ENCODE measurements around the gene RBPMS2. TPM values are rescaled to one million over a fixed set of nuclear protein-coding genes. Genes with fewer than 3 reads are reported as not detected.

RBPMS2 gene
- total and polyA plus RNA-seq, 2 of the 4 experiments (the other 2 are of a cell fraction), result 2.8 TPM; not detected in 1

DNA sequence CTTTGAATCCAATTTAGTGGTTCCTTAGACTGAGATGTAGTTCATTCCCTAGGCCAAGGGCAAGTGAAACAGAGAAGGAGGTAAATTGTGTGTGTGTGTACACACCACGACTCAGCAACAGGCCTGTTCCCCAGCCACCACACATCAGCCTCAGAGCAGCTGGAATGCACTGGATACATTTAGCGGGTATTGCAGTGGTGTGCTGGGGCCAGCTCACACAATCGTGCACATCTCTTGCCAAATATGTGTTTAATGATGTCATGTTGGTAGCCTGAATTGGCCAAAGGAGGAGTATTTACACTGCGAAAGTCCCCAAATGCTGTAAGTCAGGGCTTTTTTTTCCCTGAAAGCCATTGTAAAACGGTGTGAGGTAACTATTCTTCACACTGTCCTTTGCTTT is 82.3 kb downstream of the RBPMS2 start:
- Histone ChIP-seq H3K4me3 (ENCODE audit: insufficient read depth, low read depth, low read length) (no peak overlapping the region), H3K27ac (ENCODE audit: insufficient read depth, low read length) (peak overlapping the region; percentile 48; the same call in 1 of the 2 replicates), H3K9ac (ENCODE audit: low read depth, low read length) (no peak overlapping the region), H4K20me1 (ENCODE audit: insufficient read depth, low read length) (peaks cover 52% of the 10 kb centered on the region), H2AK9ac (replicated peaks; ENCODE audit: low read depth, low read length, poor library complexity) (no peak overlapping the region), H3K36me3 (ENCODE audit: control insufficient read depth, insufficient read depth, low read length) (peaks cover 38% of the 10 kb centered on the region), H2AFZ (replicated peaks; ENCODE audit: low read length, poor library complexity) (no peak overlapping the region), H2BK5ac (ENCODE audit: low read depth, low read length, poor library complexity, severe bottlenecking) (peak overlapping the region; percentile 62), H3K23ac (ENCODE audit: low read depth, low read length) (no peak overlapping the region), H3K9me1 (ENCODE audit: insufficient read depth, low read length) (peaks cover 10% of the 10 kb centered on the region), H4K91ac (ENCODE audit: insufficient read depth, low read depth, low read length) (no peak overlapping the region), H3K4me2 (ENCODE audit: low read depth, low read length) (peak overlapping the region; percentile 56), H3K18ac (ENCODE audit: low read depth, low read length) (peak overlapping the region; percentile 38), H3K4me1 (ENCODE audit: control insufficient read depth, insufficient read depth, low read length) (peaks cover 11% of the 10 kb centered on the region), H2AK5ac (ENCODE audit: low read depth, low read length) (peak overlapping the region; percentile 61; the same call in 1 of the 2 replicates), H3K56ac (ENCODE audit: extremely low read depth, insufficient read depth, low read length) (no peak overlapping the region), H3K4ac (ENCODE audit: low read depth, low read length) (peak overlapping the region; percentile 44; the same call in 1 of the 2 replicates), H2BK20ac (ENCODE audit: low read depth, low read length) (no peak overlapping the region), H3K9me3 (ENCODE audit: control insufficient read depth, insufficient read depth, low read length) (no peaks in the 10 kb centered on the region), H3K79me1 (ENCODE audit: low read depth in 1 of 2, low read length in 2 of 2) (peaks cover 39 to 78% of the 10 kb centered on the region in 2 experiments), H3K14ac (replicated peaks; ENCODE audit: low read depth, low read length) (no peak overlapping the region), H2BK15ac (ENCODE audit: low read depth, low read length) (no peak overlapping the region), H2BK120ac (ENCODE audit: low read depth, low read length) (no peak overlapping the region), H3K27me3 (ENCODE audit: control insufficient read depth, insufficient read depth, low read length) (no peaks in the 10 kb centered on the region), H4K5ac (ENCODE audit: low read depth, low read length) (no peak overlapping the region), H4K8ac (ENCODE audit: low read depth in 2 of 2, low read length in 2 of 2) (no peak overlapping the region; a peak in 1 of 4 replicates)
- intact Hi-C loops (cut with micrococcal nuclease) (no loop called here), dilution Hi-C loops (cut with HindIII; ENCODE audit: low sequenced_read_pairs, unreplicated experiment) (no loop called here), in situ Hi-C loops (cut with MboI; ENCODE audit: low sequenced_read_pairs) (no loop called here)
- DNase-seq (peak; percentile 95), ATAC-seq (ENCODE audit: low read depth) (peak; percentile 91)
- CTCF ChIA-PET, result interaction anchor here (2.3 kb wide), 1 partner anchor 35 kb away, joined by 6 read pairs; no protein-coding TSS in a partner anchor
- POLR2A ChIA-PET (ENCODE audit: unreplicated experiment), result no interaction called here
- TF ChIP-seq CHD1 (IDR thresholded peaks at IDR 0.05; ENCODE audit: low read depth, low read length), result no peak
- TF ChIP-seq FOS (IDR thresholded peaks at IDR 0.05; ENCODE audit: low read depth, low read length), result peak; percentile 12; the same call in 1 of the 2 replicates
- TF ChIP-seq, protein P1, sequence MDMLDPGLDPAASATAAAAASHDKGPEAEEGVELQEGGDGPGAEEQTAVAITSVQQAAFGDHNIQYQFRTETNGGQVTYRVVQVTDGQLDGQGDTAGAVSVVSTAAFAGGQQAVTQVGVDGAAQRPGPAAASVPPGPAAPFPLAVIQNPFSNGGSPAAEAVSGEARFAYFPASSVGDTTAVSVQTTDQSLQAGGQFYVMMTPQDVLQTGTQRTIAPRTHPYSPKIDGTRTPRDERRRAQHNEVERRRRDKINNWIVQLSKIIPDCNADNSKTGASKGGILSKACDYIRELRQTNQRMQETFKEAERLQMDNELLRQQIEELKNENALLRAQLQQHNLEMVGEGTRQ (IDR thresholded peaks at IDR 0.05; ENCODE audit: low read depth, low read length), result no peak
- TF ChIP-seq MAZ (IDR thresholded peaks at IDR 0.05; ENCODE audit: borderline replicate concordance, low read depth, low read length), result no peak; the same call in 1 of the 2 replicates
- peak; percentile 94 for TF ChIP-seq BHLHE40 (IDR thresholded peaks at IDR 0.05; ENCODE audit: low read depth, low read length)
- peak; percentile 73; the same call in 1 of the 2 replicates for TF ChIP-seq MXI1 (IDR thresholded peaks at IDR 0.05; ENCODE audit: borderline replicate concordance, low read depth, low read length)
- peak; percentile 44; the same call in 1 of the 2 replicates for TF ChIP-seq NFE2L2 (IDR thresholded peaks at IDR 0.05; ENCODE audit: low read depth, low read length)
- no peak for TF ChIP-seq SMC3 (IDR thresholded peaks at IDR 0.05; ENCODE audit: low read depth, low read length)
- no peak for TF ChIP-seq MAFK (IDR thresholded peaks at IDR 0.05; ENCODE audit: low read depth, low read length)
- TF ChIP-seq RFX5 (IDR thresholded peaks at IDR 0.05; ENCODE audit: low read depth, low read length), result no peak
- TF ChIP-seq, protein P2, sequence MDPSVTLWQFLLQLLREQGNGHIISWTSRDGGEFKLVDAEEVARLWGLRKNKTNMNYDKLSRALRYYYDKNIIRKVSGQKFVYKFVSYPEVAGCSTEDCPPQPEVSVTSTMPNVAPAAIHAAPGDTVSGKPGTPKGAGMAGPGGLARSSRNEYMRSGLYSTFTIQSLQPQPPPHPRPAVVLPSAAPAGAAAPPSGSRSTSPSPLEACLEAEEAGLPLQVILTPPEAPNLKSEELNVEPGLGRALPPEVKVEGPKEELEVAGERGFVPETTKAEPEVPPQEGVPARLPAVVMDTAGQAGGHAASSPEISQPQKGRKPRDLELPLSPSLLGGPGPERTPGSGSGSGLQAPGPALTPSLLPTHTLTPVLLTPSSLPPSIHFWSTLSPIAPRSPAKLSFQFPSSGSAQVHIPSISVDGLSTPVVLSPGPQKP (IDR thresholded peaks at IDR 0.05; ENCODE audit: borderline replicate concordance, low read depth, low read length), result no peak
- TF ChIP-seq, protein P3, sequence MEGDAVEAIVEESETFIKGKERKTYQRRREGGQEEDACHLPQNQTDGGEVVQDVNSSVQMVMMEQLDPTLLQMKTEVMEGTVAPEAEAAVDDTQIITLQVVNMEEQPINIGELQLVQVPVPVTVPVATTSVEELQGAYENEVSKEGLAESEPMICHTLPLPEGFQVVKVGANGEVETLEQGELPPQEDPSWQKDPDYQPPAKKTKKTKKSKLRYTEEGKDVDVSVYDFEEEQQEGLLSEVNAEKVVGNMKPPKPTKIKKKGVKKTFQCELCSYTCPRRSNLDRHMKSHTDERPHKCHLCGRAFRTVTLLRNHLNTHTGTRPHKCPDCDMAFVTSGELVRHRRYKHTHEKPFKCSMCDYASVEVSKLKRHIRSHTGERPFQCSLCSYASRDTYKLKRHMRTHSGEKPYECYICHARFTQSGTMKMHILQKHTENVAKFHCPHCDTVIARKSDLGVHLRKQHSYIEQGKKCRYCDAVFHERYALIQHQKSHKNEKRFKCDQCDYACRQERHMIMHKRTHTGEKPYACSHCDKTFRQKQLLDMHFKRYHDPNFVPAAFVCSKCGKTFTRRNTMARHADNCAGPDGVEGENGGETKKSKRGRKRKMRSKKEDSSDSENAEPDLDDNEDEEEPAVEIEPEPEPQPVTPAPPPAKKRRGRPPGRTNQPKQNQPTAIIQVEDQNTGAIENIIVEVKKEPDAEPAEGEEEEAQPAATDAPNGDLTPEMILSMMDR (conservative IDR thresholded peaks at IDR 0.05; ENCODE audit: low read depth, low read length), result no peak
- no peak for TF ChIP-seq RCOR1 (IDR thresholded peaks at IDR 0.05; ENCODE audit: insufficient replicate concordance, low read length)
- no peak for TF ChIP-seq POLR2A (IDR thresholded peaks at IDR 0.05; ENCODE audit: low read depth, low read length)
- peak; percentile 94 for TF ChIP-seq CEBPB (IDR thresholded peaks at IDR 0.05; ENCODE audit: low read depth, low read length)
- TF ChIP-seq RAD21 (IDR thresholded peaks at IDR 0.05; ENCODE audit: low read length), result no peak
- no TSS peak for BruUV-seq (replicated peaks)
- no CpG with 5 or more reads among the region's 5 CpGs for WGBS, 2 experiments (ENCODE audit: extremely low coverage in 2 of 2, insufficient read length in 1 of 2)

All from IMR-90 (cell line).